Femur (tissue), 1 donor: ENCODE data around the gene VCL.
"Not testable (repeated sequence)": the region's sequence is repeated elsewhere in the genome, so short reads cannot be mapped to it uniquely, and the experiment has no call there.

Experiments
- DNase-seq: peaks from one replicate; pipeline ENCODE4 v3.0.0-alpha.2; 2017

The VCL gene

DNA sequence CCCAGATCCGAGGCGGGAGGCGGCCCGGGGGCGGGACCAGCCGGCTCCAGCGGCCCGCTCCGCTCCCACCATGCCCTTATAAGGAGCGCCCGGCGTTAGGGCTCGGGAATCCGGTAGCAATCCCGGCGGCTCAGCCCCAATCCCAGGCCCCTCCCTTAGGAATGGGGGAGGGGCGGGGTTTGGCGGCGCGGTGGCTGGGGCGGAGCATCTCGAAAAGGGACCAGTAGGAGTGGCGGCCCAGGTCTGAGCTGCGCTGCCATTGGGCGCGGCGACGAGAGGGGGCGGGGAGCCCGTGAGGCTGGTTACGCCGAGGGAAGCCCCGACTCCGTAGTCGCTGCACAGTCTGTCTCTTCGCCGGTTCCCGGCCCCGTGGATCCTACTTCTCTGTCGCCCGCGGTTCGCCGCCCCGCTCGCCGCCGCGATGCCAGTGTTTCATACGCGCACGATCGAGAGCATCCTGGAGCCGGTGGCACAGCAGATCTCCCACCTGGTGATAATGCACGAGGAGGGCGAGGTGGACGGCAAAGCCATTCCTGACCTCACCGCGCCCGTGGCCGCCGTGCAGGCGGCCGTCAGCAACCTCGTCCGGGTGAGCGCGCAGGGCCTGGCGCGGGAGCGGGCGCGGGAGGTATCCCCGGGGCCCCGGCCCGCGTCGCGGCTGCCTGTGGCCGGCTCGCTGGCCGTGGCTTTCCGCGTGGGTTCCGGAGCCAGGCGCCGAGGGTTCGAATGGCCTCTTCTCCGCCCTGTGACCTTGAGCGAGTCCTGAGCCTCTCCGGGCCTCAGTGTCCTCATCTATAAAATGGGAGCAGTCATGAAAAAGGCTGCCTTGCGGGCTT lies at the start of gene VCL:
Gene VCL (plus strand): TSS at position 330 of the 836 bp plus-strand sequence. CDS start 92 bp downstream, at position 422.
- peak; percentile 99 for DNase-seq

DNA sequence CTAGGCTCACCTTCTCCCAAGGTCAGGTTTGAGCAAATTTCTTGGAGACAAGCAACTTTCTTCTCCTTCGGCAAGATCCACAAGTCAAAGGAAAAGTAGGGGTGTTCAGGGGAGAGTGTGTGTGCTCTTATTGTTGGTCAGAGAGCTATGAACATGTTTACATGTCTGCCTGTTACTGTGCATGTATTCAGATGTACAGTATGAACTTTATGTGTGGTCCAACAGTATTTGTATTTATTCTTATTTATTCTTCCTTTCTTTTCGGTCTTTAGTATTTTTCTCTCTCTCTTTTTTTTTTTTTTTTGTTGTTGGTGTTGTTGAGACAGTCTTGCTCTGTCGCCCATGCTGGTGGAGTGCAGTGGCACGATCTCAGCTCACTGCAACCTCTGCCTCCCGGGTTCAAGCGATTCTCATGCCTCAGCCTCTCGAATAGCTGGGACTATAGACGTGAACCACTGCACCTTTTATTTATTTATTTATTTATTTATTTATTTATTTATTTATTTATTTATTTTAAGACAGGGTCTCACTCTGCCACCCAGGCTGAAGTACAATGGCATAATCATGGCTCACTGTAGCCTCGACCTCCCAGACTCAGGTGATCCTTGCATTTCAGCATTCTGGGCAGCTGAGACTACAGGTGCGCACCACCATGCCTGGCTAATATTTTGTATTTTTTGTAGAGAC lies 48.8 kb upstream of the VCL start:
- no peak for DNase-seq

DNA sequence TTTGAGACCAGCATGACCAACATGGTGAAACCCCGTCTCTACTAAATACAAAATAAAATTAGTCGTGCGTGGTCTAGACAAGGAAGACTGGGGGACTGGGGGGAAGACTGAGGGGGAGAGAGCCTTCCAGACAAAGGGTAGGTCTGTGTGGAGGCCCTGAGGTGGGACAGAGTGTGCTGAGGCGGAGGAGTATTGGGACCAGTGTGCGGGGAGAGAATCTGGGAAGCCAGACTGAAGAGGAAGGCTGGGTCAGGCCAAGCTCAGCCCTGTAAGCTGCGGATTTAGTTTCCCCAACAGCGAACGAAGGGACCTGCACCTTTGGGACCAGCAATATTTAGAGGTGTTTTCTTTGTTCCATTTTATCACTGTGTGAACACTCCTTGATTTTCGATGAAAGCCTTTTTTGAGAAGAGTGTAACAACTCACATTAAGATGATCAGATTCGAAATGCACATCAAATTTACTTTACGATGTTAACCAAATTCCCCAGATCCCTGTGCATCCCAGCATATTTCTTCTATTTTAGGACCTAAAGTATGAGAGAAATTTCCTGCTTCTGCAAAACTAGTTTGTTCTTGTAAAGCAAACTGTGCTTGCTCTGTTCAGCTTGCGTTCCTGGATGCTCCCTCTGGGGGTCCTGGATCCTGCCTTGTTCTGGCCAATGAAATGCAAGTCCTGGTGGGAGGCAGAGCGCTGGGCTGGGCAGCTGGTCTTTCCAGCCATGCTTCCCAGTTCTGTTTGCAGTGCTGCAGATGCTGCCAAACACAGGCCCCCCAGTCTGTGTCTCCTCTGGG lies 47.6 kb upstream of the VCL start:
- peak; percentile 82 for DNase-seq

DNA sequence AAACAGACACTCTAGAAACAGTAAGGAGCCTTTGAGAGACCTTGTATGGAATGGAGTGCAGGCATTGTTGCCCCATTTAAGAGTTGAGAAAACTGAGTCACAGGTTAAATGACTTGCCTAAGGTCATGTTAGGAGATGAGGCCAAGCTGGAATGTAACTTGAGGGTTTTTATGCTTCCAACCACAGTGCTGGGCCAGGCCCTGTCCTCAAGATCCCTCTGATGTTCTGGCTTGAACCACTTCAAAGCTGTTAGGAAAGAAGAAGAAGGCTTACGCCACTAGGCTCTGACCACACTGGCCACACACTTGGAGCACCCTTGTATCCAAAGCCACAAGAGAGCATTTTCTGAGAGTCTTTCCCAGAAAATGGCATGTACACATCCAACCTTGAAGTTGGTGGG lies 44.3 kb upstream of the VCL start:
- DNase-seq, result peak; percentile 66

DNA sequence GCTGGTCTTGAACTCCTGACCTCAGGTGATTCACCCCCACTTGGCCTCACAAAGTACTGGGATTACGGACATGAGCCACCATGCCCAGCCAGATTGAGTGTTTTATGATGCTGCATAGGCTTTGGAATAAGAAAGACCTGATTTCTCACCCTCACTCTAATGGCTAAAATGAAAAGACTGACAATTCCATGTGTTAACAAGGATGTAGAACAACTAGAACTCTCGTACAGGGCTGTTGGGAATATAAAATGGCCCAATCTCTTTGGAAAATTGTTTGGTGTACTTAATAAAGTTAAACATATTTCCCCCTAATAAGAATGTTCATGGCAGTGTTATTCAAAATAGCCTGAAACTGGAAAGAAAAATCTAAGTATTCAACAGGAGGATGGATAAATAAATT lies 43.2 kb upstream of the VCL start:
- no peak for DNase-seq

DNA sequence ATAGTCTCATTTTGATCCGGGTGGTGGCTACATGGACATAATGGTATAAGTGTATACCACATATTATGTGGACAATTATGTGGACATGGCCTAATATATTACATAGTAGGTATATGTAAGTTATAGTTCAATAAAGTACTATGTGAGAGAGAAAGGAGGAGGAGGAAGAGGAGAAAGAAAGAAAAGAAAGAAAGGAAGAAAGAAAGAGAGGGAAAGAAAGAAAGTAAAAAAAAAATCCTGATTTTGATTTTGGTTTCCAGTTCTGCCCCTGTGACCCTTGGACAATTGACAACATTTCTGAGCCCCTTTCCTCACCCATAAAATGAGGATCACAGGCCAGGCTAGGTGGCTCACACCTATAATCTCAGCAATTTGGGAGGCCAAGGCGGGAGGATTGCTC lies 42.2 kb upstream of the VCL start:
- DNase-seq, result no peak

DNA sequence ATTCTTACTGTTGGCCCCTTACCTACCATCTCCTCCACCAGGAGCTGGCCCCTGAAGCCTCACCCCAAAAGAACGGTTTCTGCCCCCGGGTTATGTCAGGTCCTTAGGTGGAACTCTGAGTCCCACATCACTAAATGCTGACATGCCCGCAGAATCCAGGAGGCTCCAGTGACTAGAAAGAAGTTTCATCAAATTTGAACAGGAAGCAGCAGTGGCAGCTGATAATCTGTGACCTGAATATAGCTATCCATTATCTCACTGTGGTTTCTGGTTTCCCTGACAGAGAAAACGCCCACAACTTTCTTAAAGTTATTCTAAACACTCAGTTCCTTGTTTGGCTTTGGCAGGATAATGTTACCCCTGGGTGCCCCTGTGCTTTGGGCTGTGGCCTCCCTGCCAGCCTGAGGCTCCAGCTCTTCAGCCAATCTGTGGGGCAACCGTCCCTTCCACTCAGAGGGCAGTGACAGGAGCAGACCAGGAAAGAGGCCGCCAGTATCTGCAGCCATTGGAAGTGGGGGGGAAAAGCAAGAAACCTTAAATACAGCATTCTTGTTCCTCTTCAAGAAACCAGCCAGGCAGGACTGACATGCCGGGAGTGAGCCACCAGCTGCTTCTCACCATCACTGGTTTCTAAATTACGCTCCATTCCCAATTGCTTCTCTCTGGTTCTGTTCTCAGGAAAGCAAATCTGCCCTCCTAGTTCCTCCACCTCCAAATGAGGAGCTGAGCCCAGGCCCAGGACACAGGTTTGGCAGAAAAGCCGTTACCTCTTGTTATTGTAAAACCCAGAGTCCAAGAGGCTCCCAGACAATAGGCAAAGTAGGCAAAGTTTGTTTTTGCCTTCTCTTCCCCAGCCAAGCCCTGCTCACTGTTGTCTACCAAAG lies 41.2 kb upstream of the VCL start:
- DNase-seq, result peak; percentile 74

DNA sequence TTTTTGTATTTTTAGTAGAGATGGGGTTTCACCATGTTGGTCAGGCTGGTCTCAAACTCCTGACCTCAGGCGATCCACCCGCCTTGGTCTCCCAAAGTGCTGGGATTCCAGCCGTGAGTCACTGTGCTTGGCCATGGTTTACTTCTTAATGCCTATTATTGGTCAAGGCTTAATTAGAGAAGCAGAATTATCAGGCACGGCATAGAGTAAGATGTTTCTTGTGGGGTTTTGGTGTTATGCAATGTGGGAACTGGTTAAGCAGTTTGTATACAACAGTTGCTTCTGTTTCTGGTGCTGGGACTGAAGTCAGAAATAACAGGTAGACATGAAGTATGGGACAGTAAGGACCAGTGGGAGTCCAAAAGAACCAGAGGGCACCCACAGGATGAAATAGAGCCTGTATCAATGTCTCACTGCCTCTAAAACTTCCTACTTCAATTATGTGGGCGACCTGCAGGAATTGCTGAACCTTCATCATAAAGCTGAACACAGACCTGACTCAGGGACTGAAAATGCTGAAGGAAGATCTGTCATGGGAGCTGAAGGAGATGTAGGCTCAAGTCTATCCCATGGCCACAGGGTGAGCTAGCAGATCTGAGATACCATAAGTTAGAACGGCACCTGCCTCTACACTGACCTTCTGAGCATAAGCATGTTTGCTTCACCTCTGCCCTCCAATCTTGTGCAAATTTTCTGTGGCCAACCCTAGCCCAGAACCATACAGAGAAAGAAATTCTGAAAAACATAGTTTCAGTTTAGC lies 38.3 kb upstream of the VCL start:
- no peak for DNase-seq

DNA sequence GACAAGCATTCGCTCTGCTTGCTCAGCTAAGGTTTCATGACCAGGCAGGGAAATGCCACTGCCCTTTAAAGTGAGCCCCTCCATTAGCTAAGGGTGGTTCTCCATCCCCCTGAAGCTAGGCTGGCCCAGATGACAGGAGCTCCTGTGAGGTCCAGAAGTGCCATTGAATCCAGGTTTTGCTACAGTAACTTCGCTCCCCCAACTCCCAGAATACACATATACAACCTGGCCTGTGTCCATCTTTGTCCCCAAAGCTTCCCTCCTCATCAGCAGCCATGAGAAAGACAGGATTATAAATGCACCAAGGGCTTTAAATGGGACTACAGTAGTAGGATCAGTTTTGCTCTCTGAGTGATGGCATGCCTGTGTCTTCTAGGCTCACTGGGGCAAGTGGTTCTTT lies 35.5 kb upstream of the VCL start:
- no peak for DNase-seq

DNA sequence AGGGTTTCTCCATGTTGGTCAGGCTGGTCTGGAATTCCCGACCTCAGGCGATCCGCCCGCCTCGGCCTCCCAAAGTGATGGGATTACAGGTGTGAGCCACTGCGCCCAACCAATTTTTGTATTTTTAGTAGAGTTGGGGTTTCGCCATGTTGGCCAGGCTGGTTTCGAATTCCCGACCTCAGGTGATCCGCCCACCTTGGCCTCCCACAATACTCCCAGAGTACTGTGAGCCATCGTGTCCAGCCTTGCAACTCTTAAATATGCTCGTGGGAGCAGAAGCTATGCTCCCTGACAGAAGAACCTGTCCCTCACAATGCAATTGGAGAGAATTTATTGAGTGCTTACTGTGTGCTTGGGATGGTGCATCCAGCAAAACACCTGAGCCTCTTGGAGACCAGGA lies 34.4 kb upstream of the VCL start:
- not testable (repeated sequence) for DNase-seq

DNA sequence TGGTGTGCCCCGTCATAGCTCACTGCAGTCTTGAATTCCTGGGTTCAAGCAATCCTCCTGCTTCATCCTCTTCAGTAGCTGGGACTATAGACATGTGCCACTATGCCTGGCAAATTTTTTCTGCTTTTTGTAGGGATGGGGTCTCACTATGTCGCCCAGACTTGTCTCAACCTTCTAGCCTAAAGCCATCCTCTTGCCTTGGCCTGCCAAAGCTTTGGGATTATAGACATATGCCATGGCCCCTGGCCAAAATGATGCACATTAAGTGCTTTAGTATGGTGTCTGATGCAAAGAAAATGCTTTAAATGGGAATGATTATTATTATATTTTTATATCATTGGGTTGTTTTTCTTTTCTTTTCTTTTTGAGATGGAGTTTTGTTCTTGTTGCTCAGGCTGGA lies 33.2 kb upstream of the VCL start:
- no peak for DNase-seq

DNA sequence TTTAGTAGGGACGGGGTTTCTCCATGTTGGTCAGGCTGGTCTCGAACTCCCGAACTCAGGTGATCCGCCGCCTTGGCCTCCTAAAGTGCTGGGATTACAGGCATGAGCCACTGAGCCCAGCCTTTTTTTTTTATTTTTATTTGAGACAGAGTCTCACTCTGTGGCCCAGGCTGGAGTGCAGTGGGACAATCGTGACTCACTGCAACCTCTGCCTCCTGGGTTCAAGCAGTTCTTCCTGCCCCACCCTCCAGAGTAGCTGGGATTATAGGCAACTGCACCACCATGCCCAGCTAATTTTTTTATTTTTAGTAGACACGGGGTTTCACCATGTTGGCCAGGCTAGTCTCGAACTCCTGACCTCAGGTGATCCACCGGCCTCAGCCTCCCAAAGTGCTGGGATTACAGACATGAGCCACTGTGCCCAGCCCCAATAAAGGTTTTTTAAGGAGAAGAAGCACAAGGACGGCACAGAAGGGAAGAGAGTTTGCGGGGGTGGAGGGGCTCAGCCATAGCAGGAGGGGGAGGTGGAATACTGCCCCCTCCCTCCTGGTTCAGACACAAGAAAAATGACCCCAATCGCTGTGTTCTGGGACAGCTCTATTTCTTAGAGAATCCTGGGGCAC lies 32.5 kb upstream of the VCL start:
- not testable (repeated sequence) for DNase-seq

DNA sequence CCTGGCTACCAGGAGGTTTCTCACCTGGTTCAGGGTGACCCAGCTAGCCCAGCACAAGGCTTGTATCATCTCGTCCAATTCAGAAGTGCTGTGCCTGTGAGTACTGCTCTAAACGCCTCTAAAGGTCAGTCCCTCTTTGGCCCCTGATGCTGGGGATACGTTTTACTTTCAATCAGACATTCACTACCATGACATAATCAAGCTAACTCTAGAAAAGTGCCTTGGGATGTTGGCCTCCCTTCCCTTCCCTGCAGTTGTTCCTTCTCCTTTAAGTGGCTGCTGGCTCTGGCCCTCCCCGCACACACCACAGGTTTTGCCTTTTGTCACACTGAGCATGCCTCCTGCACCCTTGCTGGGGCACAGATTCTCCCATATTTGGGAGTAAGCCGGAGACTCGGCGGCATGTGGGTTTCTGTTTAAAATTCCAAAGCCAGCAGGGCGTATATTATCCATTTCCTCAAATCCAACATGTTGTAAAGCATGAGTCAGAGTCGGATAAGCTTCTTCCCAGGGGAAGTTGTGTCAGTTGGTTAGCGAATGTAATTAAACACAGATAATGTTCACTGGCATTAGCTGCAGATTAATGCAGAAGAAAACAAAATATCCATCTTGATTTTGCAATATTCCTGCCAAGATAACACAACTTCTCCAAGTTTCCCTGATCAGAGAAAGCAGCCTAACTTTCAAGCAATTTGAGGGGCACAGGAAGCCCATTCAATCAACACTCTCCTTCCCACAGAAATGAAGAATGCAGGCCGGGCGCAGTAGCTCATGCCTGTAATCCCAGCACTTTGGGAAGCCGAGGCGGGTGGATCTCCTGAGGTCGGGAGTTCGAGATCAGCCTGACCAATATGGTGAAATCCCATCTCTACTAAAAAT lies 31.8 kb upstream of the VCL start:
- peak; percentile 90 for DNase-seq

DNA sequence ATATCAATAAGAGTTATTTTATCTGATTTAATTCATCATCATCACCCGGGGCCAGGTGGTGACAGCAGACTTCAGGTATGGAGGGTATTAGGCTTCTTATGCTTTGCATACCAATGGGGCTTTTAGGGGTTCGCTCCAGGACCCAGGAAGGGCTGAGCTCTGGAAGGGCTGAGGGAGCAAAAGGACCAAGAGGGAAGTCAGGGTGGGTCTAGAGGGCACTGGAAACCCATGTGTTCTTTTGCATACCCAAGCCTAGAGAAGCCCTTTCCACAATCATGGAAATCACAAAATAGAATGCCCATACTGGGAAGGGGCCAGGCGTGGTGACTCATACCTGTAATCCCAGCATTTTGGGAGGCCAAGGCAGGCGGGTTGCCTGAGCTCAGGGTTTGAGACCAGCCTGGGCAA lies 30.9 kb upstream of the VCL start:
- DNase-seq, result no peak

DNA sequence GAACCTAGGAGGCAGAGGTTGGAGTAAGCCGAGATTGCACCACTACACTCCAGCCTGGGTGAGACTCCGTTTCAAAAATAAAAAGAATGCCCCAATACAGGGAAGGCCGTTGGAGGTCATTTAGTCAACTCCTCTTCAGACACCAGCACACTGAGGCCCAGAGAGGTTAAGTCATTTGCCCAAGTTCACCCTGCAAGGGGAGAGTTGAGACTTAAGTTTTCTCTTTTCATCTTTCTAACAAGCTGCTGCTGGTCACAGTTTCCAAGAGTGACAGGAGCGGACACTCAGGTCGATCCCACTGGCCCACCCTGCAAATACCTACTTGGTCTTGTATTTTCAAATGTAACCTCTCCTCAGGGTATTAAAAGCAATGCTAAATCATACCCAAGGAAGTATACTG lies 30.4 kb upstream of the VCL start:
- DNase-seq, result no peak

DNA sequence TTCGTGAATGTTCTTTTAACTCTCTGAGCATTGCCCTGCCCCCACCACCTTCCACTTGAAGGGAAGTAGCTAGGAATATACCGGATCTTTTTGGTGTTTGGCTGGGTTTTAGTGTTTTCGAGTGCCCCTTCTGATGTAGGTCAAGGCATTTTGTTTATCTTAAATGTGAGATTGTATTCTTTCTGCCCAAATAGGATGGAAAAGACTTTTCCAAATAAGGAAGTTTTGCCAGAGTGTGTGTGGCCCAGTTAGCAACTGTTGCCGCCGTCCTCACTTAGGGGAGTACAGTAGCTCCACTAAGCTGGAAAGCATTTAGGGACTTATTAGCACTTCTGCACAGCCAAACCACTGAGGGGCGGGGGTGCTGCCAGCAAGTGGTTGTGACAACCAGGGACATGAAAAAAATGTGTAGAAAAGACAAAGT lies 29.8 kb upstream of the VCL start:
- peak; percentile 31 for DNase-seq

DNA sequence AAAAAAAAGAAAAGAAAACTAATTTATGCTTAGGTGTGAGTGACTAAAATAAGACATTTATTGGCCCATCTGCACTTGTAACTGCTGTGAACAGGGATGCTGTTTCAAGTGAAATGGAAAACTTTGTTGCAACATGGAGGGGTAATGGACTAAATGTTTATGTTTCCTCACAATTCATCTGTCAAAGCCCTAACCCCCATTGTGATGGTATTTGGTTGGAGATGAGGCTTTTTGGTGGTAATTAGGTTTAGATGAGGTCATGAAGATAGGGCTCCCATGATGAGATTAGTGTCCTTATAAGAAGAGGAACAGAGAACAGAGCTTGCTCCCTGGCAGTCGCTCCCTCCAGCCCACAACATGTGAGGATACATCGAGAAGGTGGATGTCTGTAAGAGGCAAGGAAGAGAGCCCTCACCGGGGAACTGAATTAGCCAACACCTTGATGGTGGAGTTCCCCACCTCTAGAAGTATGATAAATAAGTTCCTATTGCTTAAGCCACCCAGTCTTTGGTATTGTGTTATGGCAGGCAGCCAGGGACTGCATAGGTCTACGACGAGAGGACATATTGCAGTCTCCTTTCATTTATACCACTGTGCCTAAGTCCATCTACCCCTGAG lies 28.6 kb upstream of the VCL start:
- DNase-seq, result no peak

DNA sequence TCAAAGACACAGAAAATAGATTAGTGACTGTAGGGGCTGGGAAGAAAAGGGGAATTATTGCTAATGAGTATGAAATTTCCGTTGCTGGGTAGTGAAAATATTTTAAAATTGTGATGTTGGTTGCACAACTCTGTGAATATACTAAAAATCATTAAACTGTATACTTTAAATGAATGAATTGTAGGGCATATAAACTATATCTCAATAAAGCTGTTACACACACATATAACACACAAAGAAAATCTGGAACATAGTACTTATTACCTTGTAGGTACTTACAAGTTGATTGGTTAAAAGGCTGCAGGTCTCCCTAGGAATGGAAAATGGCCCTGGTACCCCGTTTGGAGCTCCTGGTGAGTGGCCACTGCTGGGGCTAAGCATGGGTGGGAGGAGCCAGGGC lies 27.1 kb upstream of the VCL start:
- no peak for DNase-seq

DNA sequence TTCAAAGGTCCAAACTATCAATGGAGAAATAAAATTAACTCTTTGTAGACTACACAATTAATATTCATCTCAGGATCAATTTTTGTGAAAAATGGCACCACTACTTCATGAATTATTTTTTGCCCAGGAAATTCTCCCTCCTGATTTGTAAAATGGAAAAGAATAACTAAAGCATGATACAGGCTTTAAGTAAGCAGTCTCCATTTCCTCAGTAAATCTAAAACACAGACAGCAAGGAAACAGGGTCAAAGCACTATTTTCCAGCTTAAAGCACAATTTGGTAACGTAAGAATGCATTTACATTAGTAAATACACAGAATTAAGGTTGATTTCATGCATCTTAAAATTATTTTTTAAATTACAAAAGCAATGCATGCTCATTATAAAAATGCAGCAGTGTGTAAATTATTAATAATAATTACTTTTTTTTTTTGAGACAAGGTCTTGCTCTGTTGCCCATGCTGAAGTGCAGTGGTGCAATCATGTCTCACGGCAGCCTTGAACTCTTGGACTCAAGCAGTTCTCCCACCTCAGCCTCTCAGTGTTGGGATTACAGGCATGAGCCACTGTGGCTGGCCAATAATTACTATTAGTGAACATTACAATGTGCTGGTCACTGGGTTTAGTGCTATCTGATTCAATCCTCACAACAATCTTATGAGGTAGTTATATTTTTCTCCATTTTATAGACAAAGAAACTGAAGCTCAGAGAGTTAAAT lies 26.1 kb upstream of the VCL start:
- no peak for DNase-seq
